Nephron progenitor cell (in vitro differentiated cells): Measurements from ENCODE around the gene MAFG.

ENCODE experiments used
- DNase-seq: peaks from one replicate; pipeline ENCODE4 v3.0.0; 2021
- H3K27ac Mint-ChIP-seq: 2 replicates; pipeline ENCODE4 v1.8.0; 2021; ENCODE audit warnings: mild to moderate bottlenecking, moderate library complexity, mixed read lengths
- H3K27me3 Mint-ChIP-seq: 2 replicates; pipeline ENCODE4 v1.8.0; 2021; ENCODE audit warnings: mild to moderate bottlenecking, low read depth, mixed read lengths; ENCODE audit not compliant: poor library complexity
- H3K36me3 Mint-ChIP-seq: 2 replicates; pipeline ENCODE4 v1.8.0; 2021; ENCODE audit warnings: low read depth, mixed read lengths
- H3K4me1 Mint-ChIP-seq: 2 replicates; pipeline ENCODE4 v1.8.0; 2021; ENCODE audit warnings: mixed read lengths
- H3K4me3 Mint-ChIP-seq: 2 replicates; pipeline ENCODE4 v1.8.0; 2021; ENCODE audit warnings: mild to moderate bottlenecking, moderate library complexity, mixed read lengths
- H3K9me3 Mint-ChIP-seq: 2 replicates; pipeline ENCODE4 v1.8.0; 2021; ENCODE audit warnings: mild to moderate bottlenecking, moderate library complexity, mixed read lengths
- CTCF ChIP-seq: fragments of 200-600 bp; sonication (generic); IDR thresholded peaks from 2 replicates; pipeline ENCODE4 v1.5.0; 2021; ENCODE audit warnings: antibody characterized with exemption

The MAFG gene

GRCh38 chr17:81904600-81905423, 22.7 kb downstream of the MAFG start:
- peaks cover 23% of the 10 kb centered on the region for H3K27me3 Mint-ChIP-seq
- H3K27ac Mint-ChIP-seq, result no peak overlapping the region
- H3K4me1 Mint-ChIP-seq, result peaks cover 10% of the 10 kb centered on the region
- no peak for TF ChIP-seq CTCF
- H3K36me3 Mint-ChIP-seq, result peaks cover 14% of the 10 kb centered on the region
- no peaks in the 10 kb centered on the region for H3K9me3 Mint-ChIP-seq
- H3K4me3 Mint-ChIP-seq, result no peak overlapping the region
- no peak for DNase-seq

DNA sequence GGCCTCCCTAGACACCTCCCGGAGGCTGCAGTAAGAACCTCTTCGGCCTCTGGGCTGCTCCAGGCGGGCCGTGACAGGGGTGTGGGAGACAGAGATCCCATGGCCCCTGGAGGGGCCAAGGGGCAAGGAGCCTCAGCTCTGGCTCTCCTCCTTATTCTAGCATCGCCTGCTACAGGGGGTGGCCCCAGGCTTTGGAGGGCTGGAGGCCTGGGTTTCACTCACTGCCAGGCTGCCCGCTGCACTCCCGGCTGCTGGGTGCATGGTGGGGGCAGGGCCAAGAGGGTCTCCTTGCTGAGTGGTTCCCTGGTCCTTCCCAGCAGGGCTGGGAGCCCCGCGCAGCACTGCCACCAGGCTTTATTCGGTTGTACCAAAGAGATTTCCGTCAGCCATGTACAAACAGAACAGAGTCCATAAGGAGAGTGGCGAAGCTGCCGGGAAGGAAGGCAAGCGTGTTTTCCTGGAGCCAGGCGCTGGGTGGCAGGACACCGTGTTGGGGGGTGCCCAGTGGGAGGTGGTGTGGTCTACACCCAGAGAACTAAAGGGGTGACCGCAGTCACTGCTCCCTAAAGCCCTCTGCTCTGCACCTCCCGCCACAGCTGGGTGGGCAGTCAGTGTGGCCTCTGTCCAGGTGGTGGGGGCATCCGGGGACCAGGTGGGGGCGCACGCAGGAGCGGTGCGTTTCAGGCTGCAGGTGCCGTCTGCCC, 23.5 kb downstream of the MAFG start:
- Mint-ChIP-seq H3K27me3 (peaks cover 23% of the 10 kb centered on the region), H3K27ac (no peak overlapping the region), H3K36me3 (peaks cover 15% of the 10 kb centered on the region), H3K9me3 (no peaks in the 10 kb centered on the region), H3K4me3 (no peak overlapping the region), H3K4me1 (peaks cover 8% of the 10 kb centered on the region)
- no peak for DNase-seq
- TF ChIP-seq CTCF, result no peak

GRCh38 chr17:81903415-81903831, 24.1 kb downstream of the MAFG start:
- Mint-ChIP-seq H3K4me3 (no peak overlapping the region), H3K4me1 (peaks cover 8% of the 10 kb centered on the region), H3K36me3 (peaks cover 17% of the 10 kb centered on the region), H3K27me3 (peaks cover 23% of the 10 kb centered on the region), H3K9me3 (no peaks in the 10 kb centered on the region), H3K27ac (peak overlapping the region; percentile 36)
- TF ChIP-seq CTCF, result no peak
- DNase-seq, result no peak

DNA sequence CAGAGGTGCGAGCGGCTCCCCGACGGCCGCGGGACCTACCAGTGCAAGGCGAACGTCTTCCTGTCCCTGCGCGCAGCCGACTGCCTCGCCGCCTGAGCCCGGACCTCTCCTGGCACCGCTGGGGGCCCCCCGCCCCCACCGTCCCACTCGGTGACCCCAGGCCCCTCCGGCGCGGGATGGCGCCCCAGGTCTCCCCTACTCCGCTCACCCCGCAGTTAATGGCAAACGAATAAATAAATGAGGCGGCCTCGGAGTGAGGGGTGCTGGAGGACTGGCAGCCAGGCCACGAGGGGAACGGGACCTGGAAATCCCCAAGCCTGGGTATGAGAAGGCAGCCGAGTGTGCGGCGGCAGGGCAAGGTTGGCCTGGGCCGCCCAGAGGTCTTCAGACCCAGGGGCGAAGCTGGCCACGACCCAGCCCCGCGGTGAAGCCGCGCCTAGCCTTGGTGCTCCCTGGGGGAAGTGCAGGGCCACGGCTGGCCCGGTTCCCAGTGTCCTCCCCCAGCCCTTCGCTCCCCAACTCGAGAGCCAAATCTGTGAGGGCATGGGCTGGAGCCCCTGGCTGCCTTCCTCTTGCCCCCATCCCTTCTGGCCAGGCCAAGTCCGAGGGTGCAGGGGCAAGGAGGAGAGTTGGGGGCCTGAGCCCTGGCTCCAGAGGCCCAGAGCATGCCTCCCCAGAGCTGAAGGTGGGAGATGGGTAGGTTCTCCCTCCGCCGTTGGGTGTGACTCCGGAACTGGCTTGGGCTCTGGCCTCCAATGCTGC, 24.7 kb downstream of the MAFG start:
- Mint-ChIP-seq H3K4me3 (no peak overlapping the region), H3K27ac (no peak overlapping the region), H3K9me3 (no peaks in the 10 kb centered on the region), H3K27me3 (peaks cover 23% of the 10 kb centered on the region), H3K36me3 (peaks cover 23% of the 10 kb centered on the region), H3K4me1 (peaks cover 8% of the 10 kb centered on the region)
- no peak for TF ChIP-seq CTCF
- no peak for DNase-seq

DNA sequence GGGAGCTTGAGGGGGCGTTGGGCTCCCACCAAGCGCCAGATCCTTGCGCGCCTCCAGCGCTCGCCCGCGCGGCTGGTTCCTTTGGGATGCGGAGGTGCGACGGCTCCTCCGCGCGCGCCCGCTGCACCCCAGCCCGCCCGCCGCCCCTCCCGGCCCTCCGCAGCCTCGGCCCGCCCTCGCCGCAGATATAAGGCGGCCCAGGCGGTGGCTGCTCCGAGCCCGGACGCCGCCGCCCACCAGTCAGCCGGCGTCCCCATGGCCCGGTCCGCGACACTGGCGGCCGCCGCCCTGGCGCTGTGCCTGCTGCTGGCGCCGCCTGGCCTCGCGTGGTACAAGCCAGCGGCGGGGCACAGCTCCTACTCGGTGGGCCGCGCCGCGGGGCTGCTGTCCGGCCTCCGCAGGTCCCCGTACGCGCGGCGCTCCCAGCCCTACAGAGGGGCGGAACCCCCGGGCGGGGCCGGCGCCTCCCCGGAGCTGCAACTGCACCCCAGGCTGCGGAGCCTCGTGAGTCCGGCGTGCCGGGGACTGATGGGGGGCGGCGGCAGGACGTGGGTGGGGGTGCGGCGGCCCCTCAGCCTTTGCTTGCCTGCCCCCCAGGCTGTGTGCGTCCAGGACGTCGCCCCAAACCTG, 25.4 kb downstream of the MAFG start, which contains the start of gene NPB:
Gene NPB, plus strand, starts transcription at position 216 of the 630 bp plus-strand sequence. Its CDS starts 40 bp downstream, at position 256.
- peak within 1 kb of the TSS; percentile 66 for H3K4me3 Mint-ChIP-seq
- TF ChIP-seq CTCF, result no peak

More for the DNA sequence above, 25.4 kb downstream of the MAFG start, which contains the start of gene NPB:
- Mint-ChIP-seq H3K9me3 (no peaks in the 10 kb centered on the region), H3K4me1 (peaks cover 8% of the 10 kb centered on the region), H3K36me3 (peaks cover 25% of the 10 kb centered on the region), H3K27me3 (peaks cover 23% of the 10 kb centered on the region), H3K27ac (no peak within 1 kb of the TSS)
- peak; percentile 65 for DNase-seq
